Osteocyte (in vitro differentiated cells): Measurements from ENCODE around the gene AOX1. TPM values are rescaled to one million over a fixed set of nuclear protein-coding genes. Genes with fewer than 3 reads are reported as not detected.
"Not testable (repeated sequence)": the region's sequence is repeated elsewhere in the genome, so short reads cannot be mapped to it uniquely, and the experiment has no call there.

Experiments
- DNase-seq: peaks from one replicate; pipeline ENCODE4 v3.0.0; 2021; ENCODE audit warnings: mixed read lengths; ENCODE audit not compliant: unreplicated experiment; ENCODE audit errors: extremely low spot score
- H3K27ac Mint-ChIP-seq: one replicate; pipeline ENCODE4 v1.8.0; 2021; ENCODE audit warnings: mild to moderate bottlenecking, mixed read lengths; ENCODE audit not compliant: unreplicated experiment
- H3K27me3 Mint-ChIP-seq: one replicate; pipeline ENCODE4 v1.8.0; 2021; ENCODE audit warnings: mixed read lengths; ENCODE audit not compliant: unreplicated experiment
- H3K36me3 Mint-ChIP-seq: one replicate; pipeline ENCODE4 v1.8.0; 2021; ENCODE audit warnings: mixed read lengths; ENCODE audit not compliant: unreplicated experiment
- H3K4me1 Mint-ChIP-seq: one replicate; pipeline ENCODE4 v1.8.0; 2021; ENCODE audit warnings: mixed read lengths; ENCODE audit not compliant: unreplicated experiment
- H3K4me3 Mint-ChIP-seq: one replicate; pipeline ENCODE4 v1.8.0; 2021; ENCODE audit warnings: mild to moderate bottlenecking, moderate library complexity, mixed read lengths; ENCODE audit not compliant: unreplicated experiment
- H3K9me3 Mint-ChIP-seq: one replicate; pipeline ENCODE4 v1.8.0; 2021; ENCODE audit warnings: mixed read lengths; ENCODE audit not compliant: unreplicated experiment
- CTCF ChIP-seq: fragments of 200-600 bp; sonication (generic); IDR thresholded peaks from 2 replicates; pipeline ENCODE4 v1.5.0; 2021; ENCODE audit warnings: antibody characterized with exemption, mild to moderate bottlenecking, moderate library complexity
- total RNA-seq: library from RNA; stranded (reverse); gene quantifications from 2 replicates; pipeline ENCODE4 v1.2.1, GENCODE V29; 2021

The AOX1 gene
- total RNA-seq, 1 donor from 2014 or later, result 1.7 TPM

- TF ChIP-seq CTCF, result no peak
- no peak overlapping the region for H3K4me3 Mint-ChIP-seq
- H3K9me3 Mint-ChIP-seq, result no peaks in the 10 kb centered on the region
- no peak for DNase-seq
- H3K27ac Mint-ChIP-seq, result no peak overlapping the region
- H3K27me3 Mint-ChIP-seq, result no peaks in the 10 kb centered on the region
- no peaks in the 10 kb centered on the region for H3K36me3 Mint-ChIP-seq
- peaks cover 3% of the 10 kb centered on the region for H3K4me1 Mint-ChIP-seq
Measured at GRCh38 chr2:200635251-200635650, 49.4 kb downstream of the AOX1 start.

- H3K27ac Mint-ChIP-seq, result no peak overlapping the region
- H3K27me3 Mint-ChIP-seq, result no peaks in the 10 kb centered on the region
- H3K36me3 Mint-ChIP-seq, result no peaks in the 10 kb centered on the region
- H3K4me1 Mint-ChIP-seq, result peaks cover 3% of the 10 kb centered on the region
- no peak for DNase-seq
- no peak overlapping the region for H3K4me3 Mint-ChIP-seq
- H3K9me3 Mint-ChIP-seq, result no peaks in the 10 kb centered on the region
- no peak for TF ChIP-seq CTCF
Measured at GRCh38 chr2:200637901-200638300, 52.1 kb downstream of the AOX1 start.

GRCh38 chr2:200640176-200640575 is 54.4 kb downstream of the AOX1 start:
- Mint-ChIP-seq H3K27me3 (no peaks in the 10 kb centered on the region), H3K36me3 (no peaks in the 10 kb centered on the region)
- no peak for DNase-seq

GRCh38 chr2:200640901-200641300 is 55.1 kb downstream of the AOX1 start:
- TF ChIP-seq CTCF, result no peak
- no peak for DNase-seq
- peaks cover 3% of the 10 kb centered on the region for H3K4me1 Mint-ChIP-seq
- H3K36me3 Mint-ChIP-seq, result no peaks in the 10 kb centered on the region
- H3K9me3 Mint-ChIP-seq, result no peaks in the 10 kb centered on the region
- H3K4me3 Mint-ChIP-seq, result no peak overlapping the region
- no peak overlapping the region for H3K27ac Mint-ChIP-seq
- H3K27me3 Mint-ChIP-seq, result no peaks in the 10 kb centered on the region

More at GRCh38 chr2:200640176-200640575, 54.4 kb downstream of the AOX1 start:
- no peaks in the 10 kb centered on the region for H3K9me3 Mint-ChIP-seq
- TF ChIP-seq CTCF, result no peak
- no peak overlapping the region for H3K27ac Mint-ChIP-seq
- H3K4me3 Mint-ChIP-seq, result no peak overlapping the region
- H3K4me1 Mint-ChIP-seq, result peaks cover 3% of the 10 kb centered on the region

GRCh38 chr2:200648518-200649281 is 62.9 kb downstream of the AOX1 start:
- DNase-seq, H3K36me3 Mint-ChIP-seq, H3K4me1 Mint-ChIP-seq, H3K4me3 Mint-ChIP-seq, H3K9me3 Mint-ChIP-seq, H3K27ac Mint-ChIP-seq, H3K27me3 Mint-ChIP-seq: not testable (repeated sequence)
